IMR-90 (cell line): ENCODE measurements around the gene PAK5. TPM values are rescaled to one million over a fixed set of nuclear protein-coding genes. Genes with fewer than 3 reads are reported as not detected.

ENCODE experiments used
- ATAC-seq: fragments of 200-7000 bp; cut with Tn5 transposase; 2 replicates; pipeline ENCODE4 v1.9.1; 2020; ENCODE audit warnings: low read depth, mild to moderate bottlenecking, moderate library complexity
- BruUV-seq: library from RNA; stranded (reverse); fragments of 400-500 nt; replicated peaks from 2 replicates; lab custom pipeline; 2021; lab: Mats Ljungman, UMichigan
- CTCF ChIA-PET: fragments of 300-600 bp; formaldehyde crosslinking; extraction: SDS; loops from one replicate; lab custom pipeline; 2021; ENCODE audit warnings: antibody characterized with exemption; lab: Yijun Ruan, JAX
- POLR2A ChIA-PET: fragments of 300-600 bp; sonication (Branson Sonifier 250); formaldehyde crosslinking; loops from one replicate; lab custom pipeline; 2022; ENCODE audit warnings: antibody characterized with exemption; ENCODE audit not compliant: unreplicated experiment; lab: Charles Lee
- DNase-seq: peaks from one replicate; pipeline ENCODE4 v3.0.0; 2013
- H2AFZ ChIP-seq: replicated peaks from 2 replicates; pipeline ENCODE3; 2013; ENCODE audit warnings: low read length, mild to moderate bottlenecking; ENCODE audit not compliant: poor library complexity
- H2AK5ac ChIP-seq: 2 replicates; pipeline ENCODE4 v1.6.1; 2013; ENCODE audit warnings: low read depth, low read length, inconsistent platforms
- H2AK9ac ChIP-seq: replicated peaks from 2 replicates; pipeline ENCODE3; 2013; ENCODE audit warnings: mild to moderate bottlenecking, low read depth, low read length, moderate library complexity; ENCODE audit not compliant: poor library complexity
- H2BK120ac ChIP-seq: 2 replicates; pipeline ENCODE4 v1.6.1; 2013; ENCODE audit warnings: low read depth, low read length, inconsistent platforms
- H2BK15ac ChIP-seq: 3 replicates; pipeline ENCODE4 v1.6.1; 2013; ENCODE audit warnings: low read depth, low read length, inconsistent platforms
- H2BK20ac ChIP-seq: 2 replicates; pipeline ENCODE4 v1.6.1; 2013; ENCODE audit warnings: low read depth, mild to moderate bottlenecking, inconsistent platforms, low read length, moderate library complexity
- H2BK5ac ChIP-seq: 2 replicates; pipeline ENCODE4 v1.6.1; 2013; ENCODE audit warnings: mild to moderate bottlenecking, low read depth, low read length, inconsistent platforms; ENCODE audit not compliant: poor library complexity, severe bottlenecking
- H3K14ac ChIP-seq: replicated peaks from 2 replicates; pipeline ENCODE4 v1.6.1; 2013; ENCODE audit warnings: low read depth, low read length, inconsistent platforms
- H3K18ac ChIP-seq: 2 replicates; pipeline ENCODE4 v1.6.1; 2013; ENCODE audit warnings: low read depth, low read length, control low read depth
- H3K23ac ChIP-seq: 2 replicates; pipeline ENCODE4 v1.6.1; 2013; ENCODE audit warnings: low read depth, low read length, inconsistent platforms
- H3K27ac ChIP-seq: 2 replicates; pipeline ENCODE4 v1.5.1; 2013; ENCODE audit warnings: mild to moderate bottlenecking, control low read depth, low read length; ENCODE audit not compliant: insufficient read depth
- H3K27me3 ChIP-seq: 2 replicates; pipeline ENCODE4 v1.6.1; 2013; ENCODE audit warnings: low read length; ENCODE audit not compliant: control insufficient read depth, insufficient read depth
- H3K36me3 ChIP-seq: 2 replicates; pipeline ENCODE4 v1.6.1; 2013; ENCODE audit warnings: low read length, mixed read lengths; ENCODE audit not compliant: control insufficient read depth, insufficient read depth
- H3K4ac ChIP-seq: 2 replicates; pipeline ENCODE4 v1.6.1; 2013; ENCODE audit warnings: low read depth, low read length, inconsistent platforms
- H3K4me1 ChIP-seq: 2 replicates; pipeline ENCODE4 v1.6.1; 2013; ENCODE audit warnings: low read length, mixed read lengths; ENCODE audit not compliant: control insufficient read depth, insufficient read depth
- H3K4me2 ChIP-seq: 2 replicates; pipeline ENCODE4 v1.6.1; 2013; ENCODE audit warnings: low read depth, mild to moderate bottlenecking, control low read depth, low read length, moderate library complexity
- H3K4me3 ChIP-seq: 2 replicates; pipeline ENCODE4 v1.5.1; 2013; ENCODE audit warnings: low read depth, mild to moderate bottlenecking, control low read depth, low read length, moderate library complexity; ENCODE audit not compliant: insufficient read depth
- H3K56ac ChIP-seq: 2 replicates; pipeline ENCODE4 v1.6.1; 2013; ENCODE audit warnings: low read length, inconsistent platforms; ENCODE audit not compliant: insufficient read depth; ENCODE audit errors: extremely low read depth
- H3K79me1 ChIP-seq, 2 experiments: 2 replicates each; pipeline ENCODE4 v1.6.1; 2013; ENCODE audit warnings: low read length in 2 of 2, inconsistent platforms in 1 of 2, low read depth in 1 of 2
- H3K9ac ChIP-seq: 2 replicates; pipeline ENCODE4 v1.6.1; 2013; ENCODE audit warnings: low read depth, low read length, control low read depth
- H3K9me1 ChIP-seq: 2 replicates; pipeline ENCODE4 v1.6.1; 2013; ENCODE audit warnings: low read length, inconsistent platforms; ENCODE audit not compliant: insufficient read depth
- H3K9me3 ChIP-seq: 2 replicates; pipeline ENCODE4 v1.6.1; 2013; ENCODE audit warnings: low read length; ENCODE audit not compliant: control insufficient read depth, insufficient read depth
- H4K20me1 ChIP-seq: 2 replicates; pipeline ENCODE4 v1.6.1; 2013; ENCODE audit warnings: low read length, inconsistent platforms; ENCODE audit not compliant: insufficient read depth
- H4K5ac ChIP-seq: 2 replicates; pipeline ENCODE4 v1.6.1; 2013; ENCODE audit warnings: mild to moderate bottlenecking, low read depth, low read length, control low read depth
- H4K8ac ChIP-seq, 2 experiments: 2 replicates each; pipeline ENCODE4 v1.6.1; 2013; ENCODE audit warnings: low read depth in 2 of 2, low read length in 2 of 2, control low read depth in 1 of 2, inconsistent platforms in 1 of 2
- H4K91ac ChIP-seq: 2 replicates; pipeline ENCODE4 v1.6.1; 2013; ENCODE audit warnings: low read depth, low read length, inconsistent platforms; ENCODE audit not compliant: insufficient read depth
- BHLHE40 ChIP-seq: fragments of 150-350 bp; IDR thresholded peaks from 2 replicates; pipeline ENCODE4 v1.6.1; 2016; ENCODE audit warnings: mild to moderate bottlenecking, low read depth, low read length
- CHD1 ChIP-seq: IDR thresholded peaks from 2 replicates; pipeline ENCODE4 v1.6.1; 2012; ENCODE audit warnings: low read depth, low read length, improper control_type of control experiment
- MAFK ChIP-seq: IDR thresholded peaks from 2 replicates; pipeline ENCODE4 v1.6.1; 2012; ENCODE audit warnings: low read depth, low read length, improper control_type of control experiment
- MAZ ChIP-seq: IDR thresholded peaks from 2 replicates; pipeline ENCODE4 v1.6.1; 2012; ENCODE audit warnings: low read depth, mild to moderate bottlenecking, low read length, improper control_type of control experiment, moderate library complexity, borderline replicate concordance
- MXI1 ChIP-seq: IDR thresholded peaks from 2 replicates; pipeline ENCODE4 v1.6.1; 2012; ENCODE audit warnings: low read depth, mild to moderate bottlenecking, low read length, moderate library complexity, borderline replicate concordance
- RFX5 ChIP-seq: IDR thresholded peaks from 2 replicates; pipeline ENCODE4 v1.8.0; 2012; ENCODE audit warnings: low read depth, mild to moderate bottlenecking, low read length, moderate library complexity
- dilution Hi-C: fragments of 300-500 bp; cut with HindIII; formaldehyde crosslinking; loops from one replicate; pipeline ENCODE4 v1.14.3; 2018; ENCODE audit warnings: low sequenced_read_pairs; ENCODE audit not compliant: unreplicated experiment
- in situ Hi-C: fragments of 300-500 bp; cut with MboI; formaldehyde crosslinking; loops from 3 replicates; pipeline ENCODE4 v1.14.3; 2019; ENCODE audit warnings: low sequenced_read_pairs, inconsistent platforms, mixed read lengths
- intact Hi-C: fragments of 100-400 bp; cut with micrococcal nuclease; formaldehyde crosslinking; loops from 2 replicates; pipeline ENCODE4 v1.10.0; 2022
- polyA plus RNA-seq, 3 experiments: library from polyadenylated mRNA; depleted of rRNA; stranded (reverse); fragments of >200 nt; gene quantifications; 2 replicates each; pipeline ENCODE4 v1.2.3, GENCODE V29; 2012; ENCODE audit warnings: low replicate concordance in 1 of 3
- total RNA-seq: library from RNA; depleted of rRNA; stranded (reverse); fragments of >200 nt; gene quantifications from 2 replicates; pipeline ENCODE4 v1.2.3, GENCODE V29; 2012
- TF ChIP-seq, protein P1 (sequence below): conservative IDR thresholded peaks from 2 replicates; pipeline ENCODE4 v1.5.1; 2012; ENCODE audit warnings: mild to moderate bottlenecking, low read depth, low read length, improper control_type of control experiment
- TF ChIP-seq, protein P2 (sequence below): fragments of 150-350 bp; IDR thresholded peaks from 2 replicates; pipeline ENCODE4 v1.6.1; 2017; ENCODE audit warnings: mild to moderate bottlenecking, antibody characterized with exemption, low read length, low read depth
- TF ChIP-seq, protein P3 (sequence below): fragments of 150-350 bp; IDR thresholded peaks from 2 replicates; pipeline ENCODE4 v1.6.1; 2016; ENCODE audit warnings: low read depth, mild to moderate bottlenecking, low read length, moderate library complexity, borderline replicate concordance

Gene PAK5
- total and polyA plus RNA-seq, 2 of the 4 experiments (the other 2 are of a cell fraction), result not detected

DNA sequence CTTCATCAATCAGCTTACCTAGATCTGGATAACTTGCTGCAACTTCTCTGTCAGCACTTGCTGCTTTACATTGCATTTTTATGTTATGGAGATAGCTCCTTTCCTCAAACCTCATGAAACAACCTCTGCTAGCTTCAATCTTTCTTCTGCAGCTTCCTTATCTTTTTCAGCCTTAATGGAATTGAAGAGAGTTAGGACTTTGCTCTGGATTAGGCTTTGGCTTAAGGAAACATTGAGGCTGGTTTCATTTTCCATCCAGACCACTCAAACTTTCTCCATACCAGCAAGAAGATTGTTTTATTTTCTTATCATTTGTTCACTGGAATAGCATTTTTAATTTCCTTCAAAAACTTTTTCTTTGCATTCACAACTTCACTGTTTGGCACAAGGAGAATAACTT, 48.8 kb upstream of the PAK5 start:
- Histone ChIP-seq H3K4me3 (no peak overlapping the region), H2BK120ac (no peak overlapping the region), H2BK20ac (no peak overlapping the region), H3K79me1 (no peaks in the 10 kb centered on the region), H3K23ac (no peak overlapping the region), H4K8ac (no peak overlapping the region), H2AK5ac (no peak overlapping the region), H2BK5ac (no peak overlapping the region), H3K4me1 (no peaks in the 10 kb centered on the region), H3K56ac (no peak overlapping the region), H4K5ac (no peak overlapping the region), H3K9me1 (no peaks in the 10 kb centered on the region), H3K4me2 (no peak overlapping the region), H4K91ac (no peak overlapping the region), H2BK15ac (no peak overlapping the region), H3K4ac (no peak overlapping the region), H3K9ac (no peak overlapping the region), H3K18ac (no peak overlapping the region), H3K36me3 (no peaks in the 10 kb centered on the region), H2AK9ac (no peak overlapping the region), H3K9me3 (no peaks in the 10 kb centered on the region), H2AFZ (no peak overlapping the region), H3K27me3 (no peaks in the 10 kb centered on the region), H3K27ac (no peak overlapping the region), H3K14ac (no peak overlapping the region), H4K20me1 (no peaks in the 10 kb centered on the region)
- TF ChIP-seq MXI1, result no peak
- TF ChIP-seq, protein P1, sequence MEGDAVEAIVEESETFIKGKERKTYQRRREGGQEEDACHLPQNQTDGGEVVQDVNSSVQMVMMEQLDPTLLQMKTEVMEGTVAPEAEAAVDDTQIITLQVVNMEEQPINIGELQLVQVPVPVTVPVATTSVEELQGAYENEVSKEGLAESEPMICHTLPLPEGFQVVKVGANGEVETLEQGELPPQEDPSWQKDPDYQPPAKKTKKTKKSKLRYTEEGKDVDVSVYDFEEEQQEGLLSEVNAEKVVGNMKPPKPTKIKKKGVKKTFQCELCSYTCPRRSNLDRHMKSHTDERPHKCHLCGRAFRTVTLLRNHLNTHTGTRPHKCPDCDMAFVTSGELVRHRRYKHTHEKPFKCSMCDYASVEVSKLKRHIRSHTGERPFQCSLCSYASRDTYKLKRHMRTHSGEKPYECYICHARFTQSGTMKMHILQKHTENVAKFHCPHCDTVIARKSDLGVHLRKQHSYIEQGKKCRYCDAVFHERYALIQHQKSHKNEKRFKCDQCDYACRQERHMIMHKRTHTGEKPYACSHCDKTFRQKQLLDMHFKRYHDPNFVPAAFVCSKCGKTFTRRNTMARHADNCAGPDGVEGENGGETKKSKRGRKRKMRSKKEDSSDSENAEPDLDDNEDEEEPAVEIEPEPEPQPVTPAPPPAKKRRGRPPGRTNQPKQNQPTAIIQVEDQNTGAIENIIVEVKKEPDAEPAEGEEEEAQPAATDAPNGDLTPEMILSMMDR, result no peak
- no peak for TF ChIP-seq RFX5
- no peak for TF ChIP-seq MAZ
- TF ChIP-seq, protein P2, sequence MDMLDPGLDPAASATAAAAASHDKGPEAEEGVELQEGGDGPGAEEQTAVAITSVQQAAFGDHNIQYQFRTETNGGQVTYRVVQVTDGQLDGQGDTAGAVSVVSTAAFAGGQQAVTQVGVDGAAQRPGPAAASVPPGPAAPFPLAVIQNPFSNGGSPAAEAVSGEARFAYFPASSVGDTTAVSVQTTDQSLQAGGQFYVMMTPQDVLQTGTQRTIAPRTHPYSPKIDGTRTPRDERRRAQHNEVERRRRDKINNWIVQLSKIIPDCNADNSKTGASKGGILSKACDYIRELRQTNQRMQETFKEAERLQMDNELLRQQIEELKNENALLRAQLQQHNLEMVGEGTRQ, result no peak
- TF ChIP-seq BHLHE40, result no peak
- no peak for TF ChIP-seq CHD1
- TF ChIP-seq, protein P3, sequence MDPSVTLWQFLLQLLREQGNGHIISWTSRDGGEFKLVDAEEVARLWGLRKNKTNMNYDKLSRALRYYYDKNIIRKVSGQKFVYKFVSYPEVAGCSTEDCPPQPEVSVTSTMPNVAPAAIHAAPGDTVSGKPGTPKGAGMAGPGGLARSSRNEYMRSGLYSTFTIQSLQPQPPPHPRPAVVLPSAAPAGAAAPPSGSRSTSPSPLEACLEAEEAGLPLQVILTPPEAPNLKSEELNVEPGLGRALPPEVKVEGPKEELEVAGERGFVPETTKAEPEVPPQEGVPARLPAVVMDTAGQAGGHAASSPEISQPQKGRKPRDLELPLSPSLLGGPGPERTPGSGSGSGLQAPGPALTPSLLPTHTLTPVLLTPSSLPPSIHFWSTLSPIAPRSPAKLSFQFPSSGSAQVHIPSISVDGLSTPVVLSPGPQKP, result no peak
- TF ChIP-seq MAFK, result no peak
- no TSS peak for BruUV-seq
- dilution Hi-C loops (no loop called here), in situ Hi-C loops (no loop called here), intact Hi-C loops (no loop called here)
- ATAC-seq (no peak), DNase-seq (no peak)
- CTCF ChIA-PET, result no interaction called here
- POLR2A ChIA-PET, result no interaction called here
